22Rv1 (cell line): Measurements from ENCODE around the gene RIC8A.

Experiments
- CTCF ChIP-seq: fragments of 450-650 bp; IDR thresholded peaks from 2 replicates; pipeline ENCODE4 v1.5.1; 2017; ENCODE audit warnings: mild to moderate bottlenecking
- ZFX ChIP-seq: fragments of 450-650 bp; IDR thresholded peaks from 2 replicates; pipeline ENCODE4 v1.6.1; 2017; ENCODE audit warnings: antibody characterized with exemption, borderline replicate concordance

- TF ChIP-seq CTCF (no peak), ZFX (no peak)
Observed at GRCh38 chr11:215581-216037, 8.1 kb downstream of the RIC8A start.
